OCI-LY7 (cell line): ENCODE data around the gene BBS5. TPM values are rescaled to one million over a fixed set of nuclear protein-coding genes. Genes with fewer than 3 reads are reported as not detected.
"Not testable (repeated sequence)": the region's sequence is repeated elsewhere in the genome, so short reads cannot be mapped to it uniquely, and the experiment has no call there.

Source experiments
- BruUV-seq: library from RNA; stranded (reverse); fragments of 400-500 nt; replicated peaks from 2 replicates; lab custom pipeline; 2021; lab: Mats Ljungman, UMichigan
- CTCF ChIA-PET: fragments of 300-600 bp; sonication (Branson Sonifier 250); formaldehyde crosslinking; loops from one replicate; lab custom pipeline; 2022; ENCODE audit warnings: antibody characterized with exemption; ENCODE audit not compliant: unreplicated experiment; lab: Charles Lee
- POLR2A ChIA-PET: fragments of 300-600 bp; sonication (Branson Sonifier 250); formaldehyde crosslinking; loops from one replicate; lab custom pipeline; 2022; ENCODE audit warnings: antibody characterized with exemption; lab: Charles Lee
- DNase-seq: peaks from one replicate; pipeline ENCODE4 v3.0.0-alpha.2; 2015; ENCODE audit warnings: low spot score
- H2AFZ ChIP-seq: fragments of 200-600 bp; sonication (generic), shearing (Covaris generic); 2 replicates; pipeline ENCODE4 v1.6.1; 2014; ENCODE audit warnings: mild to moderate bottlenecking, antibody characterized with exemption, low read length, moderate library complexity
- H3K27ac ChIP-seq: fragments of 200-600 bp; sonication (generic); 2 replicates; pipeline ENCODE4 v1.5.1; 2014; ENCODE audit warnings: mixed run types, low read depth, mild to moderate bottlenecking, moderate library complexity, low read length, inconsistent platforms; ENCODE audit not compliant: poor library complexity, severe bottlenecking
- H3K36me3 ChIP-seq: fragments of 200-600 bp; sonication (generic); 2 replicates; pipeline ENCODE4 v1.6.1; 2014; ENCODE audit warnings: mild to moderate bottlenecking, antibody characterized with exemption, low read length, moderate library complexity, mixed read lengths; ENCODE audit not compliant: insufficient read depth
- H3K4me1 ChIP-seq: fragments of 200-600 bp; sonication (generic); 2 replicates; pipeline ENCODE4 v1.5.1; 2014; ENCODE audit warnings: mild to moderate bottlenecking, low read length; ENCODE audit not compliant: insufficient read depth, poor library complexity, severe bottlenecking
- H3K4me2 ChIP-seq: fragments of 200-600 bp; sonication (generic); 2 replicates; pipeline ENCODE4 v1.6.1; 2014; ENCODE audit warnings: mild to moderate bottlenecking, low read length
- H3K4me3 ChIP-seq: fragments of 200-600 bp; sonication (generic); 2 replicates; pipeline ENCODE4 v1.5.1; 2014; ENCODE audit warnings: mild to moderate bottlenecking, low read depth, low read length; ENCODE audit not compliant: poor library complexity, severe bottlenecking
- H3K79me2 ChIP-seq: fragments of 200-600 bp; sonication (generic); 2 replicates; pipeline ENCODE4 v1.6.1; 2016; ENCODE audit warnings: low read depth, mild to moderate bottlenecking, low read length, moderate library complexity, mixed read lengths; ENCODE audit not compliant: insufficient read depth
- H3K9me2 ChIP-seq: fragments of 200-600 bp; sonication (generic); 2 replicates; pipeline ENCODE4 v1.6.1; 2016; ENCODE audit warnings: mild to moderate bottlenecking, low read length, mixed read lengths; ENCODE audit not compliant: insufficient read depth
- H3K9me3 ChIP-seq: fragments of 200-600 bp; sonication (generic); 2 replicates; pipeline ENCODE4 v1.6.1; 2014; ENCODE audit warnings: mild to moderate bottlenecking, mixed run types, low read length, mixed read lengths
- H4K20me1 ChIP-seq: fragments of 200-600 bp; sonication (generic); 2 replicates; pipeline ENCODE4 v1.6.1; 2014; ENCODE audit warnings: mild to moderate bottlenecking, antibody characterized with exemption, low read length, moderate library complexity, mixed read lengths; ENCODE audit not compliant: insufficient read depth
- EZH2phosphoT487 ChIP-seq: fragments of 200-600 bp; sonication (generic); IDR thresholded peaks from 2 replicates; pipeline ENCODE4 v1.6.1; 2018; ENCODE audit warnings: low read depth, borderline replicate concordance, mild to moderate bottlenecking, mixed run types, antibody characterized with exemption, low read length, moderate library complexity, mixed read lengths
- intact Hi-C: fragments of 100-400 bp; cut with micrococcal nuclease; formaldehyde crosslinking; loops from one replicate; pipeline ENCODE4 v1.10.0; 2022; ENCODE audit not compliant: unreplicated experiment
- total RNA-seq, 2 experiments: library from RNA; depleted of rRNA in 1 of 2; stranded (reverse); fragments of >200 nt in 1 of 2; shearing (Covaris generic) in 1 of 2; gene quantifications; 2 replicates each; pipeline ENCODE4 v1.2.3, GENCODE V29; 2014 to 2022
- TF ChIP-seq, protein P1 (sequence below): fragments of 200-600 bp; sonication (generic); conservative IDR thresholded peaks from 2 replicates; pipeline ENCODE4 v1.5.1; 2014; ENCODE audit warnings: mild to moderate bottlenecking, antibody characterized with exemption, low read length, moderate library complexity, mixed read lengths

The BBS5 gene
- total RNA-seq, 2 experiments from 2014 or later, result 0.11 to 0.13 TPM

DNA sequence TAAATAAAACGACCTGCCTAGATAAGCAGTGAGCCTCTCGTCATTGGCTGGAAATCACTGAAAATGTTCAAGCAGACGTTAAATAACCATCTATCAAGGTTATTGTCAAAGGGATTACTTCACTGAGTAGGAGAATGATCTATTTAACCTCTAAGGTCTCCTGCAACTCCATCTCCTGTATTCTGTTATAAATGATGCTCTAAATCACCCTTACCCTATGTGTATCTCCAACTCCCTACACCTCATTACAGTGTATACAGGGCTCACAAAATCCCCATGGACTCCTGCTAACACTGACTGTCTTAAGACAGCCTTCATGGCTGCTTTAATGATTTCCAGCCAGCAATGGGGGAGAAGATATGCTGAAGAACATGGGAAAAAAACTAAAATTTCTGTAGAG is 31.0 kb upstream of the BBS5 start:
- ChIA-PET CTCF (no interaction called here), POLR2A (no interaction called here)
- Histone ChIP-seq H3K9me2 (no peaks in the 10 kb centered on the region), H3K27ac (no peak overlapping the region), H3K9me3 (no peaks in the 10 kb centered on the region), H3K79me2 (no peaks in the 10 kb centered on the region), H3K4me3 (no peak overlapping the region), H4K20me1 (no peaks in the 10 kb centered on the region), H3K4me2 (no peak overlapping the region), H3K4me1 (no peaks in the 10 kb centered on the region), H3K36me3 (no peaks in the 10 kb centered on the region), H2AFZ (no peak overlapping the region)
- BruUV-seq, result no TSS peak
- intact Hi-C loops, result no loop called here
- no peak for DNase-seq
- TF ChIP-seq, protein P1, sequence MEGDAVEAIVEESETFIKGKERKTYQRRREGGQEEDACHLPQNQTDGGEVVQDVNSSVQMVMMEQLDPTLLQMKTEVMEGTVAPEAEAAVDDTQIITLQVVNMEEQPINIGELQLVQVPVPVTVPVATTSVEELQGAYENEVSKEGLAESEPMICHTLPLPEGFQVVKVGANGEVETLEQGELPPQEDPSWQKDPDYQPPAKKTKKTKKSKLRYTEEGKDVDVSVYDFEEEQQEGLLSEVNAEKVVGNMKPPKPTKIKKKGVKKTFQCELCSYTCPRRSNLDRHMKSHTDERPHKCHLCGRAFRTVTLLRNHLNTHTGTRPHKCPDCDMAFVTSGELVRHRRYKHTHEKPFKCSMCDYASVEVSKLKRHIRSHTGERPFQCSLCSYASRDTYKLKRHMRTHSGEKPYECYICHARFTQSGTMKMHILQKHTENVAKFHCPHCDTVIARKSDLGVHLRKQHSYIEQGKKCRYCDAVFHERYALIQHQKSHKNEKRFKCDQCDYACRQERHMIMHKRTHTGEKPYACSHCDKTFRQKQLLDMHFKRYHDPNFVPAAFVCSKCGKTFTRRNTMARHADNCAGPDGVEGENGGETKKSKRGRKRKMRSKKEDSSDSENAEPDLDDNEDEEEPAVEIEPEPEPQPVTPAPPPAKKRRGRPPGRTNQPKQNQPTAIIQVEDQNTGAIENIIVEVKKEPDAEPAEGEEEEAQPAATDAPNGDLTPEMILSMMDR, result no peak
- TF ChIP-seq EZH2phosphoT487, result no peak

DNA sequence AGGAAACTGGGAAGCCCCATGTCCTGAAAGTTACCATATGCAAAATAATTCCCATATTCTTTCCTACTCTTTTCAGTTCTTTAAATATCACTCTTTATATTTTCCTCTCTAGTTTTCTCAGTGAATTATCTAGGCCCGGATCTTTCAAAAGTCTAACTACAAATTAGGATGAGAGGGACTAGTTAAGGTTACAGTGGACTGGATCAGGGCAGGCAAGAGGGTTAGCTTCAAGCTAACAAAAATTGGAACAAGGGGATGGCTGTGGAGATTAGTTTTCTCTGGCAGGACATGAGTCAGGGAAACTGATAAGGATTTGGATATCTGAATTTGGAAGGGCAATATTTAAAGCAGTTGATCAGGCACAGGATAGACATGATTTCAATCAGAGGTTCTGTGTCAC is 30.4 kb upstream of the BBS5 start:
- H3K9me2 ChIP-seq, result no peaks in the 10 kb centered on the region
- no peaks in the 10 kb centered on the region for H3K79me2 ChIP-seq
- intact Hi-C loops, result no loop called here
- no peak for DNase-seq
- H4K20me1 ChIP-seq, result no peaks in the 10 kb centered on the region
- H3K4me1 ChIP-seq, result no peaks in the 10 kb centered on the region
- no peak overlapping the region for H3K4me3 ChIP-seq
- no peaks in the 10 kb centered on the region for H3K36me3 ChIP-seq
- TF ChIP-seq EZH2phosphoT487, result no peak
- TF ChIP-seq, protein P1, result no peak
- no TSS peak for BruUV-seq
- CTCF ChIA-PET, result no interaction called here
- no peaks in the 10 kb centered on the region for H3K9me3 ChIP-seq
- H3K4me2 ChIP-seq, result no peak overlapping the region
- no peak overlapping the region for H3K27ac ChIP-seq
- POLR2A ChIA-PET, result no interaction called here
- no peak overlapping the region for H2AFZ ChIP-seq

DNA sequence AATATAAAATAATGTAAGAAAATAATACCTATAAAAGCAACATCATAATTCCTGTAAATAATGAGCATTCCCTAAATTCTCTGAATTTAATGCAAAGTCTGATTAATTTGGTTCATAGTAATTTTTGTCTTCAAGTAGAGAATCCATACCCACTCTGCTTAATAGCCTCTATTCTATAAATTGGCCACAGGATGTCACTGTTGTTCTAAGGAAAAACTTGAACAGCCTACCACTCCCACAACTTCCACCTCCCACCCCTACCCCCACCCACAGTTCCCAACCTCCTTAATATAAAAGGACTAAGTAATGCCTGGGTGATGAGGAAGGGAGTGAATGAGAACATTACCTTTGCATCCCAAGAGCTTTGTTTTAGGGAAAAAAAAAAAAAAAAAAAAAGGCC is 27.2 kb upstream of the BBS5 start:
- ChIA-PET CTCF (interaction anchor here (0.6 kb wide), 2 partner anchors 56 to 442 kb away, joined by 4 read pairs; no protein-coding TSS in a partner anchor), POLR2A (interaction anchor here (0.6 kb wide), 4 partner anchors 16 to 42 kb away, joined by 3 read pairs; no protein-coding TSS in a partner anchor)
- no peak overlapping the region for H2AFZ ChIP-seq
- DNase-seq, result peak; percentile 48
- no peaks in the 10 kb centered on the region for H4K20me1 ChIP-seq
- no peaks in the 10 kb centered on the region for H3K4me1 ChIP-seq
- H3K36me3 ChIP-seq, result no peaks in the 10 kb centered on the region
- no peak overlapping the region for H3K4me3 ChIP-seq
- TF ChIP-seq EZH2phosphoT487, result no peak
- TF ChIP-seq, protein P1, result peak; percentile 74
- H3K4me2 ChIP-seq, result no peak overlapping the region
- H3K79me2 ChIP-seq, result no peaks in the 10 kb centered on the region
- no TSS peak for BruUV-seq
- intact Hi-C loops, result loop anchor here (5.0 kb wide), 1 partner anchor 475 kb away; no protein-coding TSS in a partner anchor
- H3K27ac ChIP-seq, result no peak overlapping the region
- H3K9me3 ChIP-seq, result no peaks in the 10 kb centered on the region
- H3K9me2 ChIP-seq, result no peaks in the 10 kb centered on the region

DNA sequence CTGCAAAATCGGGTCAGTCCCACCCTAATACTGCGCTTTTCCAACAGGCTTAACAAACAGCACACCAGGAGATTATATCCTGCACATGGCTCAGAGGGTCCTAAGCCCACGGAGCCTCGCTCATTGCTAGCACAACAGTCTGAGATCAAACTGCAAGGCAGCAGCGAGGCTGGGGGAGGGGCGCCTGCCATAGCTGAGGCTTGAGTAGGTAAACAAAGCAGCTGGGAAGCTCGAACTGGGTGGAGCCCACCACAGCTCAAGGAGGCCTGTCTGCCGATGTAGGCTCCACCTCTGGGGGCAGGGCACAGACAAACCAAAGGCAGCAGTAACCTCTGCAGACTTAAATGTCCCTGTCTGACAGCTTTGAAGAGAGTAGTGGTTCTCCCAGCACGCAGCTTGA is 26.2 kb upstream of the BBS5 start:
- H3K4me2 ChIP-seq, H3K4me1 ChIP-seq, H2AFZ ChIP-seq, H4K20me1 ChIP-seq, BruUV-seq, H3K9me3 ChIP-seq, H3K79me2 ChIP-seq, H3K4me3 ChIP-seq, H3K9me2 ChIP-seq, DNase-seq, H3K36me3 ChIP-seq, CTCF ChIA-PET, H3K27ac ChIP-seq: not testable (repeated sequence)
- POLR2A ChIA-PET, result interaction anchor here (0.6 kb wide), 1 partner anchor 324 kb away, joined by 4 read pairs; no protein-coding TSS in a partner anchor
- intact Hi-C loops, result loop anchor here (5.0 kb wide), 1 partner anchor 474 kb away; no protein-coding TSS in a partner anchor
